Measurements from ENCODE around the gene ATAD1.

Gene ATAD1

GRCh38 chr10:87761153-87761552, 56.9 kb downstream of the ATAD1 start:
- no peaks in the 10 kb centered on the region for H3K27me3 ChIP-seq (ENCODE audit: control insufficient read depth, insufficient read depth, low read length)
- no peak overlapping the region for H3K4me2 ChIP-seq (ENCODE audit: low read length)
- no peaks in the 10 kb centered on the region for H3K36me3 ChIP-seq (ENCODE audit: control insufficient read depth, insufficient read depth, low read length)
- H3K27ac ChIP-seq = no peak overlapping the region
- H3K9ac ChIP-seq = no peak overlapping the region
- H3K4me1 ChIP-seq = no peaks in the 10 kb centered on the region
- no peak overlapping the region for H3K4me3 ChIP-seq (ENCODE audit: low read depth, low read length)
- H3K79me2 ChIP-seq = no peaks in the 10 kb centered on the region
- no peak overlapping the region for H2AFZ ChIP-seq
- TF ChIP-seq CTCF (IDR thresholded peaks at IDR 0.05) = no peak
- no peaks in the 10 kb centered on the region for H3K9me3 ChIP-seq (ENCODE audit: control insufficient read depth, low read length)

- H3K9me3 ChIP-seq (ENCODE audit: control insufficient read depth, low read length) = no peaks in the 10 kb centered on the region
- H3K4me3 ChIP-seq (ENCODE audit: low read depth, low read length) = no peak overlapping the region
- H3K4me1 ChIP-seq = no peaks in the 10 kb centered on the region
- H3K9ac ChIP-seq = no peak overlapping the region
- no peak overlapping the region for H2AFZ ChIP-seq
- H3K79me2 ChIP-seq = no peaks in the 10 kb centered on the region
- no peak overlapping the region for H3K4me2 ChIP-seq (ENCODE audit: low read length)
- no peak for TF ChIP-seq CTCF (IDR thresholded peaks at IDR 0.05)
- H3K27me3 ChIP-seq (ENCODE audit: control insufficient read depth, insufficient read depth, low read length) = no peaks in the 10 kb centered on the region
- no peak overlapping the region for H3K27ac ChIP-seq
- no peaks in the 10 kb centered on the region for H3K36me3 ChIP-seq (ENCODE audit: control insufficient read depth, insufficient read depth, low read length)
Measured at GRCh38 chr10:87760195-87760905, 57.7 kb downstream of the ATAD1 start.

GRCh38 chr10:87759551-87759950, 58.5 kb downstream of the ATAD1 start:
- Histone ChIP-seq H3K27ac (no peak overlapping the region), H3K9ac (no peak overlapping the region), H3K4me2 (ENCODE audit: low read length) (no peak overlapping the region), H3K9me3 (ENCODE audit: control insufficient read depth, low read length) (no peaks in the 10 kb centered on the region), H3K4me1 (no peaks in the 10 kb centered on the region), H3K4me3 (ENCODE audit: low read depth, low read length) (no peak overlapping the region), H3K27me3 (ENCODE audit: control insufficient read depth, insufficient read depth, low read length) (no peaks in the 10 kb centered on the region), H3K79me2 (no peaks in the 10 kb centered on the region), H3K36me3 (ENCODE audit: control insufficient read depth, insufficient read depth, low read length) (no peaks in the 10 kb centered on the region), H2AFZ (no peak overlapping the region)
- TF ChIP-seq CTCF (IDR thresholded peaks at IDR 0.05) = no peak

- Histone ChIP-seq H3K9me3 (ENCODE audit: control insufficient read depth, low read length) (no peaks in the 10 kb centered on the region), H3K4me1 (no peaks in the 10 kb centered on the region), H3K27me3 (ENCODE audit: control insufficient read depth, insufficient read depth, low read length) (no peaks in the 10 kb centered on the region), H3K27ac (no peak overlapping the region), H2AFZ (no peak overlapping the region), H3K36me3 (ENCODE audit: control insufficient read depth, insufficient read depth, low read length) (no peaks in the 10 kb centered on the region), H3K4me3 (ENCODE audit: low read depth, low read length) (no peak overlapping the region), H3K79me2 (no peaks in the 10 kb centered on the region), H3K4me2 (ENCODE audit: low read length) (no peak overlapping the region), H3K9ac (no peak overlapping the region)
- TF ChIP-seq CTCF (IDR thresholded peaks at IDR 0.05) = no peak
Measured at GRCh38 chr10:87757685-87758084, 60.3 kb downstream of the ATAD1 start.
